Sigmoid colon (tissue), 7 donors: Measurements from ENCODE around the gene TRIM40. TPM values are rescaled to one million over a fixed set of nuclear protein-coding genes. Genes with fewer than 3 reads are reported as not detected.

Experiments
- DNase-seq: peaks from one replicate; pipeline ENCODE4 v3.0.0-alpha.2; 2019
- H3K27ac ChIP-seq, 4 donors: fragments of 200-600 bp; sonication (generic); one replicate each; pipeline ENCODE4 v1.5.1; 2016 to 2019; ENCODE audit warnings: mild to moderate bottlenecking in 1 of 4
- H3K27me3 ChIP-seq, 3 donors: fragments of 200-600 bp; sonication (generic); one replicate each; pipeline ENCODE4 v1.5.1; 2019; ENCODE audit warnings: mild to moderate bottlenecking in 1 of 3
- H3K36me3 ChIP-seq, 4 donors: fragments of 200-600 bp; sonication (generic); one replicate each; pipeline ENCODE4 v1.5.1; 2016 to 2019
- H3K4me1 ChIP-seq, 4 donors: fragments of 200-600 bp; sonication (generic); one replicate each; pipeline ENCODE4 v1.5.1; 2017 to 2019
- H3K4me3 ChIP-seq, 4 donors: fragments of 200-600 bp; sonication (generic); one replicate each; pipeline ENCODE4 v1.5.1; 2017 to 2019; ENCODE audit warnings: mild to moderate bottlenecking in 2 of 4, moderate library complexity in 1 of 4
- H3K9me3 ChIP-seq, 4 donors: fragments of 200-600 bp in 3 of 4; sonication (generic) in 3 of 4; one replicate each; pipeline versions ENCODE4 v1.5.1 to v1.6.1; 2013 to 2019
- EP300 ChIP-seq, 4 donors: sonication (generic); formaldehyde crosslinking; IDR thresholded peaks; one replicate each; pipeline ENCODE4 v1.6.1; 2017; ENCODE audit warnings: antibody characterized with exemption in 4 of 4
- POLR2A ChIP-seq, 2 donors: fragments of 450-650 bp; IDR thresholded peaks; one replicate each; pipeline ENCODE4 v1.6.1; 2016; ENCODE audit warnings: antibody characterized with exemption in 2 of 2, mild to moderate bottlenecking in 2 of 2, moderate library complexity in 2 of 2
- POLR2AphosphoS5 ChIP-seq, 4 donors: sonication (generic); formaldehyde crosslinking; IDR thresholded peaks; one replicate each; pipeline ENCODE4 v1.6.1; 2017; ENCODE audit warnings: antibody characterized with exemption in 4 of 4
- WGBS, 2 donors: extraction: QIAGEN DNeasy Blood & Tissue Kit; methylation state at CpG; one replicate each; pipeline ENCODE4 v1.1.7; 2013; 5-methylcytosine and 5-hydroxymethylcytosine counted together
- intact Hi-C: fragments of 100-400 bp; cut with DNase I; formaldehyde crosslinking; loops from one replicate; pipeline ENCODE4 v1.15.1; 2023
- polyA plus RNA-seq, 3 donors: library from polyadenylated mRNA; stranded (reverse); fragments of 200-250 nt; gene quantifications; one replicate each; pipeline ENCODE4 v1.2.3, GENCODE V29; 2013
- total RNA-seq, 4 donors: library from RNA; depleted of rRNA; stranded (reverse); fragments of >200 nt; gene quantifications; one replicate each; pipeline ENCODE4 v1.1.0, GENCODE V29; 2016
- TF ChIP-seq, protein P1 (sequence below), 4 experiments: fragments of 450-650 bp in 3 of 4; fragments of 200-600 bp in 1 of 4; IDR thresholded peaks; one replicate each; pipeline ENCODE4 v1.5.1; 2016 to 2019; ENCODE audit warnings: antibody characterized with exemption in 4 of 4, mild to moderate bottlenecking in 3 of 4, moderate library complexity in 2 of 4
- donor health status: healthy with polysubstance abuse.
- donor health status: Bipolar disorder and iron deficiency.
- donor health status: healthy.

TRIM40 gene
- total and polyA plus RNA-seq, 7 donors = 6.6 to 23.8 (median 18.9) TPM; not detected in 4

GRCh38 chr6:30152016-30152673 lies 16.2 kb downstream of the TRIM40 start:
- intact Hi-C loops = no loop called here
- TF ChIP-seq POLR2A (IDR thresholded peaks at IDR 0.05) (no peak), EP300 (IDR thresholded peaks at IDR 0.05) (no peak), POLR2AphosphoS5 (IDR thresholded peaks at IDR 0.05) (no peak)
- TF ChIP-seq, protein P1, sequence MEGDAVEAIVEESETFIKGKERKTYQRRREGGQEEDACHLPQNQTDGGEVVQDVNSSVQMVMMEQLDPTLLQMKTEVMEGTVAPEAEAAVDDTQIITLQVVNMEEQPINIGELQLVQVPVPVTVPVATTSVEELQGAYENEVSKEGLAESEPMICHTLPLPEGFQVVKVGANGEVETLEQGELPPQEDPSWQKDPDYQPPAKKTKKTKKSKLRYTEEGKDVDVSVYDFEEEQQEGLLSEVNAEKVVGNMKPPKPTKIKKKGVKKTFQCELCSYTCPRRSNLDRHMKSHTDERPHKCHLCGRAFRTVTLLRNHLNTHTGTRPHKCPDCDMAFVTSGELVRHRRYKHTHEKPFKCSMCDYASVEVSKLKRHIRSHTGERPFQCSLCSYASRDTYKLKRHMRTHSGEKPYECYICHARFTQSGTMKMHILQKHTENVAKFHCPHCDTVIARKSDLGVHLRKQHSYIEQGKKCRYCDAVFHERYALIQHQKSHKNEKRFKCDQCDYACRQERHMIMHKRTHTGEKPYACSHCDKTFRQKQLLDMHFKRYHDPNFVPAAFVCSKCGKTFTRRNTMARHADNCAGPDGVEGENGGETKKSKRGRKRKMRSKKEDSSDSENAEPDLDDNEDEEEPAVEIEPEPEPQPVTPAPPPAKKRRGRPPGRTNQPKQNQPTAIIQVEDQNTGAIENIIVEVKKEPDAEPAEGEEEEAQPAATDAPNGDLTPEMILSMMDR (IDR thresholded peaks at IDR 0.05) = no peak
- H3K27me3 ChIP-seq = peaks cover 0 to 20% (median 11%) of the 10 kb centered on the region in 3 donors
- WGBS, 2 donors = 34 to 61% methylated on average over 4 of the region's 4 CpGs
- no peak overlapping the region for H3K27ac ChIP-seq
- no peaks in the 10 kb centered on the region for H3K36me3 ChIP-seq
- no peak for DNase-seq
- no peaks in the 10 kb centered on the region for H3K9me3 ChIP-seq
- no peaks in the 10 kb centered on the region for H3K4me1 ChIP-seq
- no peak overlapping the region for H3K4me3 ChIP-seq

- intact Hi-C loops = no loop called here
- no peaks in the 10 kb centered on the region for H3K9me3 ChIP-seq
- no peak overlapping the region for H3K4me3 ChIP-seq
- peaks cover 0 to 18% (median 5%) of the 10 kb centered on the region in 3 donors for H3K27me3 ChIP-seq
- no peaks in the 10 kb centered on the region for H3K4me1 ChIP-seq
- H3K27ac ChIP-seq = no peak overlapping the region
- WGBS, 2 donors = 78 to 84% methylated on average over 3 of the region's 3 CpGs
- no peak for DNase-seq
- H3K36me3 ChIP-seq = no peaks in the 10 kb centered on the region
- TF ChIP-seq, protein P1 (IDR thresholded peaks at IDR 0.05) = no peak
Observed at GRCh38 chr6:30152910-30153610, 17.1 kb downstream of the TRIM40 start.

DNA sequence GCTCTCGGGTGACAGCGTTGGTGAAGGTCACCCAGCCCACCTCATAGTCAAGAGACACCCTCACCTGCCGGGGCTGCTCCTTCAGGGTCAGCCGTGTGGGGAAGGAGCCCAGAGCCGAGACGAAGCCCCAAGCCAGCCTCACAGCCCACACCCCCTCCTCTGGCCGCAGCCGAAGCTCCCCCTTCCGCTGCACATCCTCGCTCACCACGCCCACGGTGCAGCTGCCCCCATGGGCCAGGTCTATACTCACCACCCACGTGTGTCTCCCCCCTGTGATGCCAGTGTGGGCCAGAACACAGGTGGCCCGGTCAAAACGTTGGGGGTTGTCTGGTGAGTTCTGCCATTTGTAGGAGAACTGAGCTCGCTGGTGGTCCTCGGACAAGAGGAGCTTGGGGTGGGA lies 18.1 kb downstream of the TRIM40 start:
- WGBS, 2 donors = 88 to 92% methylated on average over 17 of the region's 17 CpGs

DNA sequence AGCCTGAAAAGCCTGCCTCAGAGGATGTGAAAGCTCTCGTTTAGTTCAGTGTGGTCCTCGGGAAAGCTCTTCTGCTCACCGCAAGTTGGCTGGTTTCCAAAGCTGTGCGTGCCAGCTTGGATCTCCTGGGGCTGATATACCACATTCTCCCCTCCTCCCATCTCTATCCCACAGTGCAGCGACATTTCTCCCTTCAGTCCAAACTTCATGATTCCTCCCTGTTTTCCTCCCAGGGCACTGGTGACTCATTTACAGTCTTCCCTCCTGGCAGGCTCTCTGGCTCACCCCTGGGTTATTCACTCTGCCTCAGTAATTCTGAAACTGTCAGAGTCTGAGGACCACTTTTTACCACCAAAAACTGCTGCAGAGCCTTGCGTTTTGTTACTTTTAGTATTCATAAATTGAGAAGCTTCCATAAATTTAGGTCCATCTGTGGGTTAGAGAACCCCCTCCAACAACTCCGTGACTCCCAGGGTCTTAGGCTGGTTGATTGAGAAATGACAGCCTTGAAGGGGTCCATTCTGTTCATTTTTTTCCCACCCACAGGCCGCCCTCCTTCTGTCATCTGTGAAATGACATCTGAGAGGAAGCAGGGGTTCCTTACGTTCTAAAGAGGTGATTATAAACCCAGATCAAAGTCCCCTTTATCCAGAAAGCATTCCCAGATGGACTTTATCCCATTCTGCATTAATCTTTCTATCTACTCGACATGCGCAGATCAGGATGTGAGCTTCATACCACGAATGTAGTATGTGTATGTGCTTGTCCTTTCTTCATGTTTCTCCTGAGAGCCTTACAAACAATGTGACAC lies 19.0 kb downstream of the TRIM40 start:
- Histone ChIP-seq H3K4me1 (no peaks in the 10 kb centered on the region), H3K9me3 (no peaks in the 10 kb centered on the region), H3K36me3 (no peaks in the 10 kb centered on the region), H3K27ac (no peak overlapping the region), H3K27me3 (peaks cover 0 to 18% (median 5%) of the 10 kb centered on the region in 3 donors), H3K4me3 (no peak overlapping the region)
- no peak for TF ChIP-seq POLR2A (IDR thresholded peaks at IDR 0.05)
- TF ChIP-seq POLR2AphosphoS5 (IDR thresholded peaks at IDR 0.05) = no peak
- 12 to 54% methylated on average over 12 of the region's 12 CpGs for WGBS, 2 donors
- DNase-seq = no peak
- intact Hi-C loops = no loop called here

More for the DNA sequence above, 18.1 kb downstream of the TRIM40 start:
- Histone ChIP-seq H3K36me3 (no peaks in the 10 kb centered on the region), H3K27ac (no peak overlapping the region), H3K27me3 (peaks cover 0 to 18% (median 5%) of the 10 kb centered on the region in 3 donors), H3K4me3 (no peak overlapping the region), H3K4me1 (no peaks in the 10 kb centered on the region), H3K9me3 (no peaks in the 10 kb centered on the region)
- intact Hi-C loops = no loop called here
- no peak for DNase-seq
- TF ChIP-seq POLR2A (IDR thresholded peaks at IDR 0.05) (no peak), EP300 (IDR thresholded peaks at IDR 0.05) (no peak)
- TF ChIP-seq, protein P1 (IDR thresholded peaks at IDR 0.05) = no peak
